Testis (tissue), 2 donors: ENCODE data around the gene KIF6.

Experiments used
- POLR2A ChIP-seq: fragments of 450-650 bp; IDR thresholded peaks from one replicate; pipeline ENCODE4 v1.6.1; 2017; ENCODE audit warnings: antibody characterized with exemption, mild to moderate bottlenecking, moderate library complexity
- TF ChIP-seq, protein P1 (sequence below), 3 experiments: fragments of 450-650 bp in 2 of 3; fragments of 200-600 bp in 1 of 3; sonication (generic) in 1 of 3; IDR thresholded peaks; one replicate each; pipeline ENCODE4 v1.5.1; 2016 to 2019; ENCODE audit warnings: antibody characterized with exemption in 3 of 3, mild to moderate bottlenecking in 2 of 3, moderate library complexity in 1 of 3

- TF ChIP-seq, protein P1, sequence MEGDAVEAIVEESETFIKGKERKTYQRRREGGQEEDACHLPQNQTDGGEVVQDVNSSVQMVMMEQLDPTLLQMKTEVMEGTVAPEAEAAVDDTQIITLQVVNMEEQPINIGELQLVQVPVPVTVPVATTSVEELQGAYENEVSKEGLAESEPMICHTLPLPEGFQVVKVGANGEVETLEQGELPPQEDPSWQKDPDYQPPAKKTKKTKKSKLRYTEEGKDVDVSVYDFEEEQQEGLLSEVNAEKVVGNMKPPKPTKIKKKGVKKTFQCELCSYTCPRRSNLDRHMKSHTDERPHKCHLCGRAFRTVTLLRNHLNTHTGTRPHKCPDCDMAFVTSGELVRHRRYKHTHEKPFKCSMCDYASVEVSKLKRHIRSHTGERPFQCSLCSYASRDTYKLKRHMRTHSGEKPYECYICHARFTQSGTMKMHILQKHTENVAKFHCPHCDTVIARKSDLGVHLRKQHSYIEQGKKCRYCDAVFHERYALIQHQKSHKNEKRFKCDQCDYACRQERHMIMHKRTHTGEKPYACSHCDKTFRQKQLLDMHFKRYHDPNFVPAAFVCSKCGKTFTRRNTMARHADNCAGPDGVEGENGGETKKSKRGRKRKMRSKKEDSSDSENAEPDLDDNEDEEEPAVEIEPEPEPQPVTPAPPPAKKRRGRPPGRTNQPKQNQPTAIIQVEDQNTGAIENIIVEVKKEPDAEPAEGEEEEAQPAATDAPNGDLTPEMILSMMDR (IDR thresholded peaks at IDR 0.05) = no peak
- no peak for TF ChIP-seq POLR2A
Measured at GRCh38 chr6:39378175-39378959, 346.8 kb downstream of the KIF6 start.
